NB4 (cell line): ENCODE data around the gene OR2D2.

ENCODE experiments used
- TF ChIP-seq, protein P1 (sequence below): IDR thresholded peaks from one replicate; pipeline ENCODE4 v1.5.1; 2012; ENCODE audit warnings: low read depth, low read length
- TF ChIP-seq, protein P2 (sequence below): IDR thresholded peaks from 2 replicates; pipeline ENCODE4 v1.6.1; 2011; ENCODE audit warnings: low read depth, low read length

DNA sequence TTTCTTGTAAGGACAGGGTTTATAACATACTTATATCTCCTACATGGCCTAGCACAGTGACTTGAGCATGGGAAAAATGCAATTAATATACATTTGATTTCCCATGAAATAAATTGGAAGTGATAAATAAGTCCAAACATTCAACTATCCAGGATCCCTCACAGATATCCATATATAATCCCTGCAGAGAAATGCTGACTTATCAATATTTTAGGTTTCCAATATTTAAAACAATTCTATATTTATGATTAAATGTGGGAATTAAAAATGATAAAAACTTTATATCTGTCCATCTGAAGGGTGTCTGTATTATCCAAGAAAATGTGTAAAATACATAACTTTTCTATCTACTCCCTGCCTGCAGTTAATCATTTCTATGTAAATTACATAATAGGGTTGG lies 9.5 kb downstream of the OR2D2 start:
- TF ChIP-seq, protein P1, sequence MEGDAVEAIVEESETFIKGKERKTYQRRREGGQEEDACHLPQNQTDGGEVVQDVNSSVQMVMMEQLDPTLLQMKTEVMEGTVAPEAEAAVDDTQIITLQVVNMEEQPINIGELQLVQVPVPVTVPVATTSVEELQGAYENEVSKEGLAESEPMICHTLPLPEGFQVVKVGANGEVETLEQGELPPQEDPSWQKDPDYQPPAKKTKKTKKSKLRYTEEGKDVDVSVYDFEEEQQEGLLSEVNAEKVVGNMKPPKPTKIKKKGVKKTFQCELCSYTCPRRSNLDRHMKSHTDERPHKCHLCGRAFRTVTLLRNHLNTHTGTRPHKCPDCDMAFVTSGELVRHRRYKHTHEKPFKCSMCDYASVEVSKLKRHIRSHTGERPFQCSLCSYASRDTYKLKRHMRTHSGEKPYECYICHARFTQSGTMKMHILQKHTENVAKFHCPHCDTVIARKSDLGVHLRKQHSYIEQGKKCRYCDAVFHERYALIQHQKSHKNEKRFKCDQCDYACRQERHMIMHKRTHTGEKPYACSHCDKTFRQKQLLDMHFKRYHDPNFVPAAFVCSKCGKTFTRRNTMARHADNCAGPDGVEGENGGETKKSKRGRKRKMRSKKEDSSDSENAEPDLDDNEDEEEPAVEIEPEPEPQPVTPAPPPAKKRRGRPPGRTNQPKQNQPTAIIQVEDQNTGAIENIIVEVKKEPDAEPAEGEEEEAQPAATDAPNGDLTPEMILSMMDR, result no peak
- TF ChIP-seq, protein P2, sequence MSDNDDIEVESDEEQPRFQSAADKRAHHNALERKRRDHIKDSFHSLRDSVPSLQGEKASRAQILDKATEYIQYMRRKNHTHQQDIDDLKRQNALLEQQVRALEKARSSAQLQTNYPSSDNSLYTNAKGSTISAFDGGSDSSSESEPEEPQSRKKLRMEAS, result no peak
